HepG2 (cell line): Measurements from ENCODE around the gene AFF4. TPM values are rescaled to one million over a fixed set of nuclear protein-coding genes. Genes with fewer than 3 reads are reported as not detected.
A peak's percentile ranks its signal among the peaks of the same experiment; 100 is the strongest.

Experiments used
- E2F1 ChIP-seq: sonication (generic); formaldehyde crosslinking; IDR thresholded peaks from 2 replicates; pipeline ENCODE4 v1.5.0; 2020; ENCODE audit warnings: missing genetic modification reagents
- ELF3 ChIP-seq: IDR thresholded peaks from 2 replicates; pipeline ENCODE4 v1.6.1; 2016; ENCODE audit warnings: missing genetic modification reagents, missing compliant biosample characterization
- ETV5 ChIP-seq: IDR thresholded peaks from 2 replicates; pipeline ENCODE4 v1.6.1; 2018; ENCODE audit warnings: missing biosample characterization, missing genetic modification reagents, inconsistent platforms, borderline replicate concordance
- GATAD2A ChIP-seq: IDR thresholded peaks from 2 replicates; pipeline ENCODE4 v1.6.1; 2016
- HMGXB4 ChIP-seq, 2 experiments: sonication (generic) in 1 of 2; formaldehyde crosslinking in 1 of 2; IDR thresholded peaks; 2 replicates each; pipeline versions ENCODE4 v1.4.0 to v1.6.1; 2018 to 2020; ENCODE audit warnings: missing genetic modification reagents in 2 of 2, borderline replicate concordance in 1 of 2, low read depth in 1 of 2, mild to moderate bottlenecking in 1 of 2, missing biosample characterization in 1 of 2
- KLF16 ChIP-seq, 2 experiments: sonication (generic) in 1 of 2; formaldehyde crosslinking in 1 of 2; IDR thresholded peaks; 2 replicates each; pipeline versions ENCODE4 v1.6.1 to v1.8.0; 2016 to 2023; ENCODE audit warnings: missing genetic modification reagents in 2 of 2, missing compliant biosample characterization in 1 of 2
- MXD4 ChIP-seq: IDR thresholded peaks from 2 replicates; pipeline ENCODE4 v1.6.1; 2016; ENCODE audit warnings: mild to moderate bottlenecking, missing biosample characterization, missing genetic modification reagents
- NFYB ChIP-seq: sonication (generic); formaldehyde crosslinking; IDR thresholded peaks from 2 replicates; pipeline ENCODE4 v1.4.0; 2020; ENCODE audit warnings: missing genetic modification reagents
- PPARG ChIP-seq: conservative IDR thresholded peaks from 2 replicates; pipeline ENCODE4 v1.6.1; 2016; ENCODE audit warnings: missing biosample characterization, missing genetic modification reagents
- PRDM10 ChIP-seq: sonication (generic); formaldehyde crosslinking; IDR thresholded peaks from 2 replicates; pipeline ENCODE4 v1.4.0; 2020; ENCODE audit warnings: low read depth, missing genetic modification reagents
- RAD21 ChIP-seq: fragments of 450-650 bp; formaldehyde crosslinking; IDR thresholded peaks from 2 replicates; pipeline ENCODE4 v1.5.0; 2020; ENCODE audit warnings: mild to moderate bottlenecking
- SMARCC2 ChIP-seq: fragments of 450-650 bp; IDR thresholded peaks from 2 replicates; pipeline ENCODE4 v1.6.1; 2017; ENCODE audit warnings: antibody characterized with exemption, mild to moderate bottlenecking
- THAP11 ChIP-seq: IDR thresholded peaks from 2 replicates; pipeline ENCODE4 v1.6.1; 2016; ENCODE audit warnings: missing biosample characterization, missing genetic modification reagents
- THRA ChIP-seq: sonication (generic); formaldehyde crosslinking; IDR thresholded peaks from 2 replicates; pipeline ENCODE4 v1.4.0; 2020; ENCODE audit warnings: missing genetic modification reagents, borderline replicate concordance
- ZNF260 ChIP-seq: sonication (generic); formaldehyde crosslinking; IDR thresholded peaks from 2 replicates; pipeline ENCODE4 v1.4.0; 2020; ENCODE audit warnings: missing genetic modification reagents, low read depth, mild to moderate bottlenecking, borderline replicate concordance
- ZNF777 ChIP-seq: sonication (generic); formaldehyde crosslinking; IDR thresholded peaks from 2 replicates; pipeline ENCODE4 v1.4.0; 2020; ENCODE audit warnings: missing genetic modification reagents
- ZNF800 ChIP-seq: sonication (generic); formaldehyde crosslinking; IDR thresholded peaks from 2 replicates; pipeline ENCODE4 v1.4.0; 2020; ENCODE audit warnings: missing genetic modification reagents
- polyA plus RNA-seq, 8 experiments: library from polyadenylated mRNA; depleted of rRNA in 3 of 8; stranded (reverse) in 7 of 8; unstranded in 1 of 8; fragments of >200 nt; fragmentation: Illumina TruSeq in 4 of 8; extraction: Trizol in 4 of 8; gene quantifications; 2 replicates each; pipeline versions ENCODE4 v1.2.1 to v1.2.3, GENCODE V29; 2011 to 2016; ENCODE audit warnings: low read depth in 4 of 8, missing spikeins in 1 of 8, mixed read lengths in 1 of 8; ENCODE audit not compliant: insufficient read depth in 1 of 8
- total RNA-seq, 5 experiments: library from RNA; depleted of rRNA; stranded (reverse); fragments of >200 nt; fragmentation: Illumina TruSeq; extraction: Trizol; gene quantifications; 2 replicates each; pipeline ENCODE4 v1.2.3, GENCODE V29; 2016; ENCODE audit warnings: low read depth in 1 of 5

The AFF4 gene
- total and polyA plus RNA-seq, 2 of the 13 experiments (the other 11 are each of a cell fraction or from before 2014, with no cell fraction given) = 22.1 to 25.5 TPM

GRCh38 chr5:132883261-132883834, 80.1 kb downstream of the AFF4 start (continued):
- peak; percentile 53; the same call in 1 of the 2 replicates for TF ChIP-seq PRDM10 (CRISPR knock-in tag)
- peak in 1 of 2 experiments; percentile 52; a peak in 1 of 4 replicates for TF ChIP-seq KLF16 (CRISPR knock-in tag; IDR thresholded peaks at IDR 0.05)
- TF ChIP-seq SMARCC2 = no peak
- peak; percentile 36 to 66; a peak in 1 of 4 replicates for TF ChIP-seq HMGXB4 (CRISPR knock-in tag; IDR thresholded peaks at IDR 0.05; ENCODE audit: borderline replicate concordance in 1 of 2, low read depth in 1 of 2)
- 0 out of 2 replicates have a peak, but pooled peaks have one; percentile 34 for TF ChIP-seq E2F1 (CRISPR knock-in tag)
- 0 out of 2 replicates have a peak, but pooled peaks have one; percentile 38 for TF ChIP-seq PPARG (CRISPR knock-in tag)
- TF ChIP-seq ZNF260 = no peak
- peak; percentile 48; the same call in 1 of the 2 replicates for TF ChIP-seq ETV5 (CRISPR knock-in tag)
- 0 out of 2 replicates have a peak, but pooled peaks have one; percentile 34 for TF ChIP-seq THRA (CRISPR knock-in tag)
- peak; percentile 81 for TF ChIP-seq RAD21
- TF ChIP-seq MXD4 (CRISPR knock-in tag) = 0 out of 2 replicates have a peak, but pooled peaks have one; percentile 28
- TF ChIP-seq NFYB = no peak
- 0 out of 2 replicates have a peak, but pooled peaks have one; percentile 35 for TF ChIP-seq THAP11 (CRISPR knock-in tag)
- TF ChIP-seq ZNF777 (CRISPR knock-in tag) = 0 out of 2 replicates have a peak, but pooled peaks have one; percentile 34
- peak; percentile 83 for TF ChIP-seq ELF3 (CRISPR knock-in tag)
- TF ChIP-seq GATAD2A (CRISPR knock-in tag) = peak; percentile 54
- TF ChIP-seq ZNF800 (CRISPR knock-in tag) = peak; percentile 40; the same call in 1 of the 2 replicates
- TF ChIP-seq, all 625 proteins: peak for 42
